ENCODE measurements around the gene TMEM63A.

The TMEM63A gene

GRCh38 chr1:225881081-225881958 lies 860 bp downstream of the TMEM63A start:
- Mint-ChIP-seq H3K4me1 (peaks cover 63% of the 10 kb centered on the region), H3K36me3 (no peaks in the 10 kb centered on the region), H3K27me3 (no peaks in the 10 kb centered on the region), H3K9me3 (no peaks in the 10 kb centered on the region), H3K27ac (peak overlapping the region; percentile 83), H3K4me3 (peak overlapping the region; percentile 87)

GRCh38 chr1:225880636-225881035 lies 1.5 kb downstream of the TMEM63A start:
- Mint-ChIP-seq H3K36me3 (no peaks in the 10 kb centered on the region), H3K27me3 (no peaks in the 10 kb centered on the region), H3K27ac (no peak overlapping the region), H3K4me1 (peaks cover 70% of the 10 kb centered on the region), H3K4me3 (peak overlapping the region; percentile 87), H3K9me3 (no peaks in the 10 kb centered on the region)

- Mint-ChIP-seq H3K36me3 (no peaks in the 10 kb centered on the region), H3K4me3 (peak overlapping the region; percentile 87), H3K27ac (peak overlapping the region; percentile 70), H3K9me3 (no peaks in the 10 kb centered on the region), H3K27me3 (no peaks in the 10 kb centered on the region), H3K4me1 (peaks cover 74% of the 10 kb centered on the region)
Observed at GRCh38 chr1:225880222-225880588, 2.0 kb downstream of the TMEM63A start.

- H3K9me3 Mint-ChIP-seq: no peaks in the 10 kb centered on the region
Observed at GRCh38 chr1:225879521-225880221, 2.5 kb downstream of the TMEM63A start.

GRCh38 chr1:225878282-225878681 lies 3.9 kb downstream of the TMEM63A start:
- Mint-ChIP-seq H3K4me1 (peaks cover 75% of the 10 kb centered on the region), H3K9me3 (no peaks in the 10 kb centered on the region), H3K4me3 (peak overlapping the region; percentile 57), H3K36me3 (no peaks in the 10 kb centered on the region), H3K27ac (peak overlapping the region; percentile 51), H3K27me3 (no peaks in the 10 kb centered on the region)

More at GRCh38 chr1:225879521-225880221, 2.5 kb downstream of the TMEM63A start:
- Mint-ChIP-seq H3K27ac (peak overlapping the region; percentile 70), H3K4me3 (peak overlapping the region; percentile 87), H3K27me3 (no peaks in the 10 kb centered on the region), H3K36me3 (no peaks in the 10 kb centered on the region), H3K4me1 (peaks cover 76% of the 10 kb centered on the region)

- peaks cover 76% of the 10 kb centered on the region for H3K4me1 Mint-ChIP-seq
- H3K27ac Mint-ChIP-seq: peak overlapping the region; percentile 70
- H3K36me3 Mint-ChIP-seq: no peaks in the 10 kb centered on the region
- H3K9me3 Mint-ChIP-seq: no peaks in the 10 kb centered on the region
- peak overlapping the region; percentile 53 for H3K4me3 Mint-ChIP-seq
- H3K27me3 Mint-ChIP-seq: no peaks in the 10 kb centered on the region
Observed at GRCh38 chr1:225877580-225877979, 4.6 kb downstream of the TMEM63A start.

- no peaks in the 10 kb centered on the region for H3K9me3 Mint-ChIP-seq
- peak overlapping the region; percentile 53 for H3K4me3 Mint-ChIP-seq
- peak overlapping the region; percentile 23 for H3K27ac Mint-ChIP-seq
- peaks cover 77% of the 10 kb centered on the region for H3K4me1 Mint-ChIP-seq
- H3K36me3 Mint-ChIP-seq: no peaks in the 10 kb centered on the region
- no peaks in the 10 kb centered on the region for H3K27me3 Mint-ChIP-seq
Observed at GRCh38 chr1:225876900-225877510, 5.2 kb downstream of the TMEM63A start.

- Mint-ChIP-seq H3K27me3 (no peaks in the 10 kb centered on the region), H3K9me3 (no peaks in the 10 kb centered on the region), H3K4me3 (no peak overlapping the region), H3K4me1 (peaks cover 80% of the 10 kb centered on the region), H3K27ac (peak overlapping the region; percentile 71), H3K36me3 (peaks cover 3% of the 10 kb centered on the region)
Observed at GRCh38 chr1:225875044-225875815, 7.0 kb downstream of the TMEM63A start.

GRCh38 chr1:225874431-225874830 lies 7.7 kb downstream of the TMEM63A start:
- peaks cover 3% of the 10 kb centered on the region for H3K36me3 Mint-ChIP-seq
- H3K9me3 Mint-ChIP-seq: no peaks in the 10 kb centered on the region
- no peaks in the 10 kb centered on the region for H3K27me3 Mint-ChIP-seq
- H3K4me1 Mint-ChIP-seq: peaks cover 73% of the 10 kb centered on the region
- no peak overlapping the region for H3K27ac Mint-ChIP-seq
- no peak overlapping the region for H3K4me3 Mint-ChIP-seq

- Mint-ChIP-seq H3K9me3 (no peaks in the 10 kb centered on the region), H3K36me3 (peaks cover 6% of the 10 kb centered on the region), H3K4me1 (peaks cover 66% of the 10 kb centered on the region), H3K27me3 (no peaks in the 10 kb centered on the region), H3K4me3 (no peak overlapping the region), H3K27ac (peak overlapping the region; percentile 62)
Observed at GRCh38 chr1:225873281-225873850, 8.8 kb downstream of the TMEM63A start.

GRCh38 chr1:225872075-225872430 lies 10.1 kb downstream of the TMEM63A start:
- no peaks in the 10 kb centered on the region for H3K27me3 Mint-ChIP-seq
- no peak overlapping the region for H3K4me3 Mint-ChIP-seq
- H3K9me3 Mint-ChIP-seq: no peaks in the 10 kb centered on the region
- H3K4me1 Mint-ChIP-seq: peaks cover 65% of the 10 kb centered on the region
- peaks cover 8% of the 10 kb centered on the region for H3K36me3 Mint-ChIP-seq
- peak overlapping the region; percentile 46 for H3K27ac Mint-ChIP-seq

- Mint-ChIP-seq H3K27ac (peak overlapping the region; percentile 80), H3K27me3 (no peaks in the 10 kb centered on the region), H3K4me3 (no peak overlapping the region), H3K9me3 (no peaks in the 10 kb centered on the region), H3K4me1 (peaks cover 65% of the 10 kb centered on the region), H3K36me3 (peaks cover 9% of the 10 kb centered on the region)
Observed at GRCh38 chr1:225871359-225872074, 10.7 kb downstream of the TMEM63A start.

GRCh38 chr1:225870911-225871310 lies 11.3 kb downstream of the TMEM63A start:
- Mint-ChIP-seq H3K4me3 (no peak overlapping the region), H3K27me3 (no peaks in the 10 kb centered on the region), H3K27ac (peak overlapping the region; percentile 80), H3K9me3 (no peaks in the 10 kb centered on the region), H3K4me1 (peaks cover 65% of the 10 kb centered on the region), H3K36me3 (peaks cover 9% of the 10 kb centered on the region)

- no peak overlapping the region for H3K4me3 Mint-ChIP-seq
- H3K27me3 Mint-ChIP-seq: no peaks in the 10 kb centered on the region
- peaks cover 9% of the 10 kb centered on the region for H3K36me3 Mint-ChIP-seq
- no peaks in the 10 kb centered on the region for H3K9me3 Mint-ChIP-seq
- no peak overlapping the region for H3K27ac Mint-ChIP-seq
- H3K4me1 Mint-ChIP-seq: peaks cover 67% of the 10 kb centered on the region
Observed at GRCh38 chr1:225868631-225869330, 13.4 kb downstream of the TMEM63A start.
